SU-DHL-6 (cell line): ENCODE data around the gene NFYC.

Source experiments
- H2AFZ ChIP-seq: fragments of 200-600 bp; sonication (generic); 2 replicates; pipeline ENCODE4 v1.6.1; 2014; ENCODE audit warnings: low read depth, mild to moderate bottlenecking, moderate library complexity, mixed read lengths, antibody characterized with exemption, low read length; ENCODE audit not compliant: severe bottlenecking
- H3F3A ChIP-seq: fragments of 200-600 bp; shearing (Covaris generic); 2 replicates; pipeline ENCODE4 v1.6.0; 2016; ENCODE audit warnings: antibody characterized with exemption, mild to moderate bottlenecking; ENCODE audit not compliant: insufficient read depth
- H3K27ac ChIP-seq: fragments of 200-600 bp; sonication (generic); 2 replicates; pipeline ENCODE4 v1.5.1; 2016; ENCODE audit warnings: low read depth, mild to moderate bottlenecking, low read length, moderate library complexity, mixed read lengths
- H3K27me3 ChIP-seq: fragments of 200-600 bp; sonication (generic), shearing (Covaris generic); 2 replicates; pipeline ENCODE4 v1.6.0; 2014; ENCODE audit warnings: mild to moderate bottlenecking, low read length
- H3K36me3 ChIP-seq: fragments of 200-600 bp; sonication (generic); 2 replicates; pipeline ENCODE4 v1.6.1; 2014; ENCODE audit warnings: mild to moderate bottlenecking, low read length, mixed read lengths
- H3K4me2 ChIP-seq: fragments of 300-600, 200-600 bp; shearing (Covaris generic), sonication (generic); 2 replicates; pipeline ENCODE4 v1.6.0; 2014; ENCODE audit warnings: low read length, low read depth, mild to moderate bottlenecking; ENCODE audit not compliant: poor library complexity, severe bottlenecking
- H3K4me3 ChIP-seq: fragments of 200-600 bp; sonication (generic); 2 replicates; pipeline ENCODE4 v1.5.1; 2014; ENCODE audit warnings: antibody characterized with exemption, low read length, mild to moderate bottlenecking, mixed read lengths; ENCODE audit not compliant: insufficient read depth, poor library complexity, severe bottlenecking
- H3K79me2 ChIP-seq: fragments of 200-600 bp; sonication (generic); 2 replicates; pipeline ENCODE4 v1.6.1; 2014; ENCODE audit warnings: mild to moderate bottlenecking, low read length, moderate library complexity; ENCODE audit not compliant: insufficient read depth
- H3K9ac ChIP-seq: fragments of 200-600 bp; sonication (generic); 2 replicates; pipeline ENCODE4 v1.7.0; 2014; ENCODE audit warnings: mild to moderate bottlenecking, low read length
- H3K9me2 ChIP-seq: fragments of 200-600 bp; sonication (generic); replicated peaks from 2 replicates; pipeline ENCODE4 v1.6.1; 2014; ENCODE audit warnings: low read length; ENCODE audit not compliant: insufficient read depth
- H3K9me3 ChIP-seq: fragments of 200-600 bp; sonication (generic); 2 replicates; pipeline ENCODE4 v1.6.1; 2014; ENCODE audit warnings: low read length, mixed read lengths; ENCODE audit not compliant: insufficient read depth
- H4K20me1 ChIP-seq: fragments of 200-600 bp; sonication (generic); 2 replicates; pipeline ENCODE4 v1.6.1; 2014; ENCODE audit warnings: low read depth, mild to moderate bottlenecking, antibody characterized with exemption, low read length, moderate library complexity, mixed read lengths
- EZH2phosphoT487 ChIP-seq: fragments of 200-600 bp; sonication (generic), shearing (Covaris generic); conservative IDR thresholded peaks from 2 replicates; pipeline ENCODE4 v1.6.1; 2018; ENCODE audit warnings: mild to moderate bottlenecking, antibody characterized with exemption, low read length, moderate library complexity, mixed read lengths
- TF ChIP-seq, protein P1 (sequence below): fragments of 200-600 bp; sonication (generic); IDR thresholded peaks from one replicate; pipeline ENCODE4 v1.5.1; 2017; ENCODE audit warnings: antibody characterized with exemption, mild to moderate bottlenecking, low read length, moderate library complexity; ENCODE audit not compliant: insufficient read depth, poor library complexity, severe bottlenecking

Gene NFYC

DNA sequence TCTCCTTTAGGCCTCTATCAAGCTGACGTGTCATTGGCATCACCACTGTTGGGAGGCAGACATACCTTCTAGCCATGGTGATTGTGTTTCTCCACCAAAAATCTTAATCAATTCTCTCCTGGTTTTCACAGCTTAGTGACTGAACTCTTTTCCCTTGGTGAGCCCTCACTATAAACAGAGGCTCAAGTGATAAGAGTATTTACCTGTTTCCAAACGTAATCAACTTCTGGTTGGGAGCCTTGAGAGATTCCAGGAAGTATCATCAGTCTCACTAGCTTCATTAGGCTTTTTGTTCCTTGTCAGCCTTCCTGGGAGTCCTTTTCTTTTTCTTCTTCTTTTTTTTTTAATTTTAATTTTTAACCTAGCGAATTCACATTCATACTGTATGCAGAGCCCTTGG is 58.3 kb downstream of the NFYC start:
- Histone ChIP-seq H3K79me2 (peaks cover 12% of the 10 kb centered on the region; the same call in 1 of the 2 replicates), H3K9me2 (no peaks in the 10 kb centered on the region), H4K20me1 (no peaks in the 10 kb centered on the region), H3K36me3 (peaks cover 27% of the 10 kb centered on the region; the same call in 1 of the 2 replicates), H3K27ac (no peak overlapping the region), H3K4me2 (no peak overlapping the region), H3K4me3 (no peak overlapping the region), H3K27me3 (no peaks in the 10 kb centered on the region), H2AFZ (no peak overlapping the region), H3F3A (no peaks in the 10 kb centered on the region), H3K9ac (no peak overlapping the region), H3K9me3 (no peaks in the 10 kb centered on the region)
- TF ChIP-seq EZH2phosphoT487, result no peak
- TF ChIP-seq, protein P1, sequence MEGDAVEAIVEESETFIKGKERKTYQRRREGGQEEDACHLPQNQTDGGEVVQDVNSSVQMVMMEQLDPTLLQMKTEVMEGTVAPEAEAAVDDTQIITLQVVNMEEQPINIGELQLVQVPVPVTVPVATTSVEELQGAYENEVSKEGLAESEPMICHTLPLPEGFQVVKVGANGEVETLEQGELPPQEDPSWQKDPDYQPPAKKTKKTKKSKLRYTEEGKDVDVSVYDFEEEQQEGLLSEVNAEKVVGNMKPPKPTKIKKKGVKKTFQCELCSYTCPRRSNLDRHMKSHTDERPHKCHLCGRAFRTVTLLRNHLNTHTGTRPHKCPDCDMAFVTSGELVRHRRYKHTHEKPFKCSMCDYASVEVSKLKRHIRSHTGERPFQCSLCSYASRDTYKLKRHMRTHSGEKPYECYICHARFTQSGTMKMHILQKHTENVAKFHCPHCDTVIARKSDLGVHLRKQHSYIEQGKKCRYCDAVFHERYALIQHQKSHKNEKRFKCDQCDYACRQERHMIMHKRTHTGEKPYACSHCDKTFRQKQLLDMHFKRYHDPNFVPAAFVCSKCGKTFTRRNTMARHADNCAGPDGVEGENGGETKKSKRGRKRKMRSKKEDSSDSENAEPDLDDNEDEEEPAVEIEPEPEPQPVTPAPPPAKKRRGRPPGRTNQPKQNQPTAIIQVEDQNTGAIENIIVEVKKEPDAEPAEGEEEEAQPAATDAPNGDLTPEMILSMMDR, result no peak

DNA sequence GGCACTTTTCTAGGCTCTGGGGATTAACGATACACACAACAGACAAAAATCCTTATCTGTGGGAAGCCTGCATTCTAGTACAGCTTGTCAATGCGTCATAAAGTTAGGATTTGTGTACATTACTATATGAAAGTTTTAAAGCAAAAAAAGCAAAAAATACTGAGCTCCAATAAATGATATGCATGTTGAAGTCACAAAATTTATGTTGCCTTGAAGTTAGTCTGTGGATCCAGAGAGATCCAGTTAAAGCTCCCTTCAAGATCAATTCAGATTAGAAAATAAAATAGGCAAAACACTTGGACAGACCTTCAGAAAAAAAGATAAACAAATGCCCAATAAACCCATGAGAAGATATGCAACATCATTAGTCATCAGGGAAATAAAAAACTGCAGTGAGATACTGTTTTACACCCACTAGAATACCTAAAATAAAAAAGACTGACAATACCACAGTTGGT is 59.0 kb downstream of the NFYC start:
- H3K4me2 ChIP-seq, result no peak overlapping the region
- no peak overlapping the region for H3K27ac ChIP-seq
- H2AFZ ChIP-seq, result no peak overlapping the region
- no peaks in the 10 kb centered on the region for H3K27me3 ChIP-seq
- no peaks in the 10 kb centered on the region for H4K20me1 ChIP-seq
- no peak overlapping the region for H3K4me3 ChIP-seq
- H3K9me2 ChIP-seq, result no peaks in the 10 kb centered on the region
- H3K79me2 ChIP-seq, result peaks cover 9% of the 10 kb centered on the region; the same call in 1 of the 2 replicates
- H3K9ac ChIP-seq, result no peak overlapping the region
- peaks cover 28% of the 10 kb centered on the region; the same call in 1 of the 2 replicates for H3K36me3 ChIP-seq
- TF ChIP-seq EZH2phosphoT487, result no peak
- TF ChIP-seq, protein P1, result no peak
- no peaks in the 10 kb centered on the region for H3F3A ChIP-seq
- no peaks in the 10 kb centered on the region for H3K9me3 ChIP-seq

- Histone ChIP-seq H3K4me2 (no peak overlapping the region), H3K4me3 (no peak overlapping the region), H3F3A (no peaks in the 10 kb centered on the region)
These were observed 60.3 kb downstream of the NFYC start for GRCh38 chr1:40751802-40752201.

More at GRCh38 chr1:40751802-40752201, 60.3 kb downstream of the NFYC start:
- Histone ChIP-seq H3K27ac (no peak overlapping the region), H2AFZ (no peak overlapping the region), H4K20me1 (no peaks in the 10 kb centered on the region), H3K27me3 (no peaks in the 10 kb centered on the region), H3K9me3 (no peaks in the 10 kb centered on the region), H3K9me2 (no peaks in the 10 kb centered on the region), H3K9ac (no peak overlapping the region), H3K79me2 (no peaks in the 10 kb centered on the region), H3K36me3 (peaks cover 24% of the 10 kb centered on the region; the same call in 1 of the 2 replicates)
- no peak for TF ChIP-seq EZH2phosphoT487
- TF ChIP-seq, protein P1, result no peak
